ENCODE data around the gene UGP2.
"Not testable (repeated sequence)": the region's sequence is repeated elsewhere in the genome, so short reads cannot be mapped to it uniquely, and the experiment has no call there.

The UGP2 gene

DNA sequence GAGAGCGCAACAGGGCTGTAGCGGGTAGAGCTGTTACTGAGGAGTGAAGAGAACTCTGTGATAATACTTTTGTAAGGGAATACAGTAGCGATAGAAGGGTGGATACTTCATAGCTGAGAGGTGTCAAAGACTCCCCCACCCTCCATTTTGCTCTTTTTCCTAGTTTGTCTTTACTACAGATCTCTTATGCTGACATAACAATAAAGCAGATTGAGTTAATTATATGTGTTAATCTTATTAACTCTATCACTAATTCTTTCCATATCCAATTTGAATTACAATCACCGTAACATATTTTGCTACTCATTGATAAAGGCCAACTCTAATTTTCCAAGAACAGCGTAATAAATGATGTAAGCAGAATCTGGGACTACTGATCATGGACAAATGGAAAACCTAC lies 57.1 kb downstream of the UGP2 start:
- DNase-seq: no peak

DNA sequence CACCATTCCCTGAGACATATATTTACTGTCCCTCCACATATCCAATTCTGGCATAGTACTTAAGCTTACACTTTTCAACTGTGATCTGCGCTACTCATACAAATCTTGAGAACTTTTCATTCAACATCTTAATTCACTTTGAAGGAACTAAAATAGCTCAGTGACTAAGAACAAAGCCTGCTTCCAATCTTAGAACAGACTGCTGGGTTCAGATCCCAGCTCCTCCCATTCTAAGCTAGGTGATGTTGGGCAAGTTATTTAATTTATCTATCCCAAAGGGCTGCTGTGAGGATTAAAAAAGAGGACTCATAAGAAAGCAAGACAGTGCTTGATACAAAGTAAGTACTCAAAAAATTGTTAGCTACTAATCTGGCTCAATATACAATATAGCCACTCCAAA lies 57.9 kb downstream of the UGP2 start:
- DNase-seq: no peak

DNA sequence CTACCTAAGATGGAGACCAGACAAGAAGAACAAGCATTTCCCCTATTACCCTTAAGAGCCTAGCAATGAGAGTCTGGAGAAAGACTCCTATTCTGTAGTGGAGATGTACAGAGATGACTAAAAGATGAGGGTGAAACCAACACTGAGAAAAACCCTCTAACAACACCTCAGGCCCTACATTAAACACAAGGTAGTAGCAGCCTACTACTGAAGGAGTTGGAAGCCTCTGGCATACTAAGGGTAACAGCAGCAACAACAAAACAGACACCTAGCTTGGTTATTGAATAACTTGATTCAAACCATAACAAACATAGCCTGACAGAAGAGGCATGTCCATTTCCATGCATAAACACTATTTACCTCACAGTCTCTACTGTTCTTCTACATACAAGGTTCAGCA lies 60.5 kb downstream of the UGP2 start:
- no peak for DNase-seq

DNA sequence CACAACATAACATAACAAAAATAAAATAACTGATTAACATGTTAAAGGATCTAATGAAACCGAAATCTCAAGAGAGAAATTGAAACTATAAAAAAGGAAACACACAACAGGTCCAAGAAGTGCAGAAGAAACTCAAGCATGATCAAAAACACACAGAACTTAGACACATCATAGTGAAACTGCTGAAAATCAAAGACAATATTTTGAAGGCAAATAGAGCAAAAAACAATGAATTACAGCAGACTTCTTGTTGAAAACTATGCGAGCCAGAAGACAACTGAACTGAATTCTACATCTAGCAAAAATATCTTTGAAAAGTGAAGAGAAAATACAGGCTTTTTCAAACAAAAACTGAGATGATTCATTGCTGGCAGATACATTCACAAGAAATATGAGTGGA lies 61.3 kb downstream of the UGP2 start:
- DNase-seq: no peak

DNA sequence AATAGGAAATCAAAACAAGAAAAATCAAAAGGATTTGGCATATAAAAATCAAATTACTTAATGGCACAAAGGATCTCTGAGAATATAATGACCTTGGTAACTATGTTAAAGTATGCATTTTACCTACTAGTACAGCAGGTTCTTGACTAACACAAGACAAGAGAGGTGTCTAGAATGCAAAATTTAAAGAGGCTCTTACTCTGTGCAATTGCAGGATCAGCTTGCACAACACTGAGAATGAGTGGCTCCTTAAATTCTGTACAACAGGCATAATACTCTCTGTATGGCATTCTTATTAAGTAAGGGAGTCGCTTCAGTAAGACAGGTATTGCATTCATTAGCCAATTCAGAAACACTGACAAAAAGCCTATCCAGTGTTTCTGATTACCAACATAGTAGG lies 72.6 kb downstream of the UGP2 start:
- DNase-seq: no peak

DNA sequence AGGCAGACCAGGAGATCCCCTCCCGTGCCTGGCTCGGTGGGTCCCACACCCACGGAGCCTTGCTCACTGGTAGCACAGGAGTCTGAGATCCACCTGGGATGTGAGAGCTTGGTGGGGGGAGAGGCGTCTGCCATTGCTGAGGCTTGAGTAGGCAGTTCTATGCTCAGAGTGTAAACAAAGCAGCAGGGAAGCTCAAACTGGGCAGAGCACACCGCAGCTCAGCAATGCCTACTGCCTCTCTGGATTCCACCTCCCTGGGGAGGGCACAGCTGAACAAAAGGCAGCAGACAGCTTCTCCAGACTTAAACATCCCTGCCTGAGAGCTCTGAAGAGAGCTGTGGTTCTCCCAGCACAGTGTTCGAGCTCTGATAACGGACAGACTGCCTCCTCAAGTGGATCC lies 85.1 kb downstream of the UGP2 start:
- no peak for DNase-seq

DNA sequence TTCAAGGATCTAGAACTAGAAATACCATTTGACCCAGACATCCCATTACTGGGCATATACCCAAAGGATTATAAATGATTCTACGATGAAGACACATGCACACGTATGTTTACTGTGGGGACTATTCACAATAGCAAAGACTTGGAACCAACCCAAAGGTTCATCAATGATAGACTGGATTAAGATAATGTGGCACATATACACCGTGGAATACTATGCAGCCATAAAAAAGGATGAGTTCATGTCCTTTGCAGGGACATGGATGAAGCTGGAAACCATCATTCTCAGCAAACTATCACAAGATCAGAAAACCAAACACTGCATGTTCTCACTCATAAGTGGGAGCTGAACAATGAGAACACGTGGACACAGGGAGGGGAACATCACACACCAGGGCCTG lies 90.4 kb downstream of the UGP2 start:
- not testable (repeated sequence) for DNase-seq

Measured in SIG-M5 (cell line).